Cardiac fibroblast (primary cell): Measurements from ENCODE around the gene APOBEC3C.
A peak's percentile ranks its signal among the peaks of the same experiment; 100 is the strongest.
"Not testable (repeated sequence)": the region's sequence is repeated elsewhere in the genome, so short reads cannot be mapped to it uniquely, and the experiment has no call there.

Experiments
- DNase-seq, 2 donors: peaks; one replicate each; pipeline versions ENCODE4 v3.0.0 to v3.0.0-alpha.2; 2010; ENCODE audit warnings: low read depth in 2 of 2
- H3K4me3 ChIP-seq, 2 donors: replicated peaks in 1 of 2; 1 replicate in 1 of 2; 2 replicates in 1 of 2; pipeline ENCODE4 v1.5.1; 2011; ENCODE audit warnings: low read depth in 2 of 2, low read length in 2 of 2, mild to moderate bottlenecking in 2 of 2, moderate library complexity in 1 of 2
- CTCF ChIP-seq: IDR thresholded peaks from one replicate; pipeline ENCODE4 v1.5.1; 2011; ENCODE audit warnings: low read depth, mild to moderate bottlenecking, low read length, inconsistent platforms

The APOBEC3C gene

GRCh38 chr22:38997518-38997917 lies 16.5 kb upstream of the APOBEC3C start:
- no peak for DNase-seq
- no peak for TF ChIP-seq CTCF
- H3K4me3 ChIP-seq, result no peak overlapping the region

GRCh38 chr22:39003165-39003638 lies 10.9 kb upstream of the APOBEC3C start:
- DNase-seq, result peak; percentile 90 to 91
- no peak overlapping the region for H3K4me3 ChIP-seq
- TF ChIP-seq CTCF, result peak; percentile 75

GRCh38 chr22:39007177-39007576 lies 6.9 kb upstream of the APOBEC3C start:
- DNase-seq, result no peak
- no peak overlapping the region for H3K4me3 ChIP-seq
- TF ChIP-seq CTCF, result no peak

GRCh38 chr22:39008271-39008850 lies 5.7 kb upstream of the APOBEC3C start:
- not testable (repeated sequence) for H3K4me3 ChIP-seq, DNase-seq

GRCh38 chr22:39010946-39011345 lies 3.1 kb upstream of the APOBEC3C start:
- H3K4me3 ChIP-seq, result no peak overlapping the region
- DNase-seq, result no peak
- no peak for TF ChIP-seq CTCF

GRCh38 chr22:39012533-39013511 lies 1.2 kb upstream of the APOBEC3C start:
- no peak overlapping the region for H3K4me3 ChIP-seq
- DNase-seq, result no peak
- TF ChIP-seq CTCF, result no peak

GRCh38 chr22:39013561-39013941 lies 506 bp upstream of the APOBEC3C start:
- peak overlapping the region; percentile 48 to 69 for H3K4me3 ChIP-seq
- DNase-seq, result not testable (repeated sequence)

- peak in 1 of 2 donors; percentile 25 for DNase-seq
- H3K4me3 ChIP-seq, result peak overlapping the region; percentile 48 to 69
These were observed 665 bp downstream of the APOBEC3C start for GRCh38 chr22:39014723-39015121.
